Pancreas (tissue), 10 donors: ENCODE measurements around the gene FANCG. TPM values are rescaled to one million over a fixed set of nuclear protein-coding genes. Genes with fewer than 3 reads are reported as not detected.
A peak's percentile ranks its signal among the peaks of the same experiment; 100 is the strongest.

Source experiments
- ATAC-seq, 4 donors: fragments of 200-7000 bp; cut with Tn5 transposase; one replicate each; pipeline versions ENCODE4 v1.8.0 to v1.9.1; 2020; ENCODE audit warnings: mild to moderate bottlenecking in 4 of 4, moderate library complexity in 4 of 4
- DNase-seq, 6 donors: peaks; one replicate each; pipeline ENCODE4 v3.0.0-alpha.2; 2020
- FAIRE-seq: peaks from 2 replicates; lab custom pipeline; 2012; peaks lifted over from hg19 to GRCh38; lab: Jason Lieb, UNC
- H3K27ac ChIP-seq, 4 donors: fragments of 200-600 bp; sonication (generic); 1 replicate in 3 of 4; 2 replicates in 1 of 4; pipeline versions ENCODE4 v1.5.0 to v1.8.0; 2020
- H3K27me3 ChIP-seq, 4 donors: fragments of 200-600 bp; one replicate each; pipeline ENCODE4 v1.8.0; 2021
- H3K36me3 ChIP-seq, 3 donors: fragments of 200-600 bp; sonication (generic) in 1 of 3; one replicate each; pipeline versions ENCODE4 v1.5.0 to v1.8.0; 2020 to 2021
- H3K4me1 ChIP-seq, 3 donors: fragments of 200-600 bp; one replicate each; pipeline ENCODE4 v1.8.0; 2021
- H3K4me3 ChIP-seq, 4 donors: fragments of 200-600 bp; sonication (generic) in 2 of 4; one replicate each; pipeline versions ENCODE4 v1.5.0 to v1.8.0; 2020 to 2021
- H3K9me3 ChIP-seq, 4 donors: fragments of 200-600 bp; one replicate each; pipeline ENCODE4 v1.8.0; 2021
- CTCF ChIP-seq, 4 donors: fragments of 200-600 bp; sonication (generic) in 3 of 4; IDR thresholded peaks; one replicate each; pipeline versions ENCODE4 v1.5.0 to v1.8.0; 2021; ENCODE audit warnings: antibody characterized with exemption in 4 of 4
- WGBS, 2 donors: extraction: QIAGEN DNeasy Blood & Tissue Kit; methylation state at CpG; one replicate each; pipeline ENCODE4 v1.1.7; 2013; 5-methylcytosine and 5-hydroxymethylcytosine counted together
- intact Hi-C, 3 donors: fragments of 100-400 bp; cut with DNase I; formaldehyde crosslinking; loops; one replicate each; pipeline versions ENCODE4 v1.11.1 to v1.14.2; 2022
- polyA plus RNA-seq, 2 donors: library from polyadenylated mRNA; stranded (reverse); fragments of 200-250 nt; gene quantifications; one replicate each; pipeline ENCODE4 v1.2.3, GENCODE V29; 2013
- total RNA-seq, 6 donors: library from RNA; stranded (reverse); fragmentation: NEBNext Ultra II Directional in 4 of 6; extraction: Animal tissue kit (Norgen Biotek cat#: 25700) in 4 of 6; gene quantifications; one replicate each; pipeline versions ENCODE4 v1.2.1 to v1.2.4, GENCODE V29; 2021 to 2023
- donor health status: healthy with polysubstance abuse.
- donor health status: DM: no; HTN: no; CAD: no; lungs with moderate emphysema.
- donor health status: DM: no; HTN: no; CAD: no.
- donor health status: control.
- donor health status: control.
- donor health status: Bipolar disorder and iron deficiency.
- donor health status: DM: yes; HTN: yes; CAD: no.
- donor health status: DM: no; HTN: no; CAD: no.
- donor health status: DM: no; HTN: no; CAD: no.
- donor health status: DM: yes; HTN: yes; CAD: no.

FANCG gene
- total and polyA plus RNA-seq, 8 donors, result 7.5 to 31.1 (median 12.5) TPM

DNA sequence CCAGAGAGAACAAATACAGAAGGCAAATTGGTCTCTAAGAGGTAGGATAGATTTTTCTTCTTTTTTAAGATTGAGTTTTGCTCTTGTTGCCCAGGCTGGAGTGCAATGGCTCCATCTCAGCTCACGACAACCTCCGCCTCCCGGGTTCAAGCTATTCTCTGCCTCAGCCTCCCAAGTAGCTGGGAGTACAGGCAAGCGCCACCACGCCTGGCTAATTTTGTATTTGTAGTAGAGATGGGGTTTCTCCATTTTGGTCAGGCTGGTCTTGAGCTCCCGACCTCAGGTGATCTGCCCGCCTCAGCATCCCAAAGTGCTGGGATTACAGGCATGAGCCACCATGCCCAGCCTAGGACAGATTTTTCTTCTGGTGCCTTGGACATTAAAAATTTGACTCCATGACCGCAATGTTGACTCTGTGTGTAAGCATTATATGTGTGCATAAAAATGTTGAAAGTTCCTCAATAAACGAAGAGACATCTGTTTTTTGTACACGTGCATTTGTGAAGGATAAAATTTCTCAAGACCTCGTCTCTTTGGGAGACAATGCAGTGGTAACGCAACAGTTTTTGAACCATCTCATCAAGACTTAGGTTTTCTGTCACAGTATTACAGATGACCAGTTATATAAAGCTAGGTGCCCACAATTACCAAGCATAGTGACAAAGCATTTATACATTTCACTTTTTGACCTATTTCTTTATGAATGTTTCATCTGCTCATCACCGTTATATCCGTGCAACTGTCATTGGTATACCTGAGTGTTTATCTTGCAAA lies 24.7 kb downstream of the FANCG start:
- WGBS, 2 donors, result 96 to 99% methylated on average over 14 of the region's 14 CpGs
- intact Hi-C loops, result no loop called here

DNA sequence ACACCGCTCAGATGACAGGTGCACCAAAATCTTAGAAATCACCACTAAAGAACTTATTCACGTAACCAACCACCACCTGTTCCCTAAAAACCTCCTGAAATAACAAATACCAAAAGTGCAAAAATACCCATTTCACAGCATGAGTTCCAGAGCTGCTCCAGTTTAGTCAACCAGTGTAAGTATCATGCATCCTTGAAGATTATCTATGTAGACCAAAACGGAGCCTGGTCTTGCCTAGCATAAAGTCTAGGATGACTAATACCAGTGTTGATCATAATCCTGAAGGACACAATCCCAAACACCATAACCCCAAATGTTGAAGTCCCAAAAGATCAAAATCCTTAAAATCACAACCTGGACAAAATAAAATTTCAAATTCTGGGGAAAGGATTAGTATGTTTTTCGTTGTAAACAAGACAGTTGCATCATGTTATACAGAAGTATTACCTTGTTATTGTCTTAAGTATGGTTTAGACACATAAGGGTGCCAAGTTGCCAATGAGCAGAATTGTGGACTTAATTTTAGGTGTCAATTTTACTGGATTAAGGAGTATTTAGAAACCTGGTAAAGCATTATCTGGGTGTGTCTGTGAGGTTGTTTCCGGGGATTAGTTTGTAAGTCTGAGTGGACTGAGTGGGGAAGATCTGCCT lies 25.4 kb downstream of the FANCG start:
- no peaks in the 10 kb centered on the region for H3K27me3 ChIP-seq
- WGBS, 2 donors, result 47 to 66% methylated on average over 5 of the region's 5 CpGs
- TF ChIP-seq CTCF (IDR thresholded peaks at IDR 0.05), result no peak
- intact Hi-C loops, result no loop called here
- FAIRE-seq (no peak), DNase-seq (no peak), ATAC-seq (no peak)
- H3K4me3 ChIP-seq, result no peak overlapping the region
- no peaks in the 10 kb centered on the region for H3K9me3 ChIP-seq
- H3K27ac ChIP-seq, result no peak overlapping the region
- H3K4me1 ChIP-seq, result no peaks in the 10 kb centered on the region
- peaks cover 11 to 51% (median 30%) of the 10 kb centered on the region in 3 donors for H3K36me3 ChIP-seq

More for the DNA sequence above, 24.7 kb downstream of the FANCG start:
- Histone ChIP-seq H3K27me3 (no peaks in the 10 kb centered on the region), H3K27ac (no peak overlapping the region), H3K9me3 (no peaks in the 10 kb centered on the region), H3K4me1 (no peaks in the 10 kb centered on the region), H3K4me3 (no peak overlapping the region), H3K36me3 (peaks cover 11 to 58% (median 37%) of the 10 kb centered on the region in 3 donors)
- ATAC-seq (no peak), DNase-seq (no peak), FAIRE-seq (no peak)
- TF ChIP-seq CTCF (IDR thresholded peaks at IDR 0.05), result no peak

DNA sequence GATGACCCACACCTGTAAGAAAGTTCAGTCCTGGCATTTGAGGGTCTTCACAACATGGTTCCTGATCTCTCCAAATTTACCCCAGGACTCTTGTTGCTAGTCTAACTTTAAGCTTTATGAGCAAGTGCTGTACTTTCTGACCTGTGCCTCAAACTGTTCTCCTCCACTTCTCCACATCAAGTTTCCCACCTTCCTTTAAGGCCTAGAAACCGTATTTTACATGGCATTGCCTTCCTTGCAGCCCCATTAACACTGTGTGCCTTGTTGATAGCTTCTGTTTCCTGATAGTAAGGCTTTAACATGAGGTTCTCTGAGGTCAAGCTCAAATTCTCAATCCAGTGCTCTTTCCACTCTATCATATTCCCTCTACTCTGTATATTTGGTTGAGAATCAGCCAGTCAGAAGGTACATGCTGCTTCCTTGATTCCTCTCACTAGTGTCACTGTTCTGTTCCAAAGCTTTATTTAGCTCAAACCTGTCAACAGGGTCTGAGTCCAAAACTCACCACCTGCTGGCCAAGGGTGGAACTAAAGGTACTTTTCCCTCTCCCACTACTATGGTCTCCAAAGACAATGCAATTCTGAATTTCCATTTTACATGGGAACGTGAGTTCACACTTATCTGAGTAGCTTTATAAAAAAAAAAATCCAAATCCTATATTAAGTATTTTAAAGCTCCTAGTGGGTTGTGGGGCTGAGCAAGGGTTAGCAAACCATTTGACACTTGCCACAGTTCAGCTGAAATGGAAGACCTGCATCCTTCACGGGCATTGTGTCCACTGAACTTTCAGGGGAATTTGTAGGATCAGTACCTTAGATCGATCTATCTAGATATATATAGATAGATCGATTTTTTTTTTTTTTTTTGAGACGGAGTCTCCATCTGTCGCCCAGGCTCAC lies 28.4 kb downstream of the FANCG start:
- Histone ChIP-seq H3K27ac (no peak overlapping the region), H3K36me3 (peaks cover 0 to 21% (median 3%) of the 10 kb centered on the region in 3 donors), H3K4me1 (no peaks in the 10 kb centered on the region), H3K27me3 (no peaks in the 10 kb centered on the region), H3K9me3 (no peaks in the 10 kb centered on the region), H3K4me3 (no peak overlapping the region)
- no peak for FAIRE-seq
- DNase-seq, result peak in 2 of 6 donors; percentile 36 to 56
- peak; percentile 30 to 53 (median 40) for TF ChIP-seq CTCF (IDR thresholded peaks at IDR 0.05)
- 69 to 76% methylated on average over 5 to 7 of the region's 7 CpGs for WGBS, 2 donors
- peak; percentile 57 to 87 (median 84) for ATAC-seq
- intact Hi-C loops, result no loop called here

GRCh38 chr9:35048511-35048910 lies 31.2 kb downstream of the FANCG start:
- Histone ChIP-seq H3K9me3 (no peaks in the 10 kb centered on the region), H3K4me1 (no peaks in the 10 kb centered on the region), H3K27ac (no peak overlapping the region), H3K4me3 (no peak overlapping the region), H3K27me3 (no peaks in the 10 kb centered on the region), H3K36me3 (peaks cover 0 to 6% (median 0%) of the 10 kb centered on the region in 3 donors)
- TF ChIP-seq CTCF (IDR thresholded peaks at IDR 0.05), result no peak
- intact Hi-C loops, result no loop called here
- no peak for ATAC-seq
- FAIRE-seq, result no peak
- DNase-seq, result no peak
- WGBS, 2 donors, result 96 to 98% methylated on average over 6 of the region's 6 CpGs
